HEK293 (cell line): ENCODE measurements around the gene FNDC11.

Experiments used
- BCL11A ChIP-seq: fragments of 450-650 bp; formaldehyde crosslinking; IDR thresholded peaks from 2 replicates; pipeline ENCODE4 v1.5.1; 2016; ENCODE audit warnings: low read depth, missing biosample characterization, missing genetic modification characterization
- HOXA7 ChIP-seq: sonication (generic); formaldehyde crosslinking; IDR thresholded peaks from 2 replicates; pipeline ENCODE4 v1.8.1; 2022; ENCODE audit warnings: missing genetic modification reagents, borderline replicate concordance
- KLF9 ChIP-seq: fragments of 450-650 bp; formaldehyde crosslinking; IDR thresholded peaks from 2 replicates; pipeline ENCODE4 v1.5.1; 2016; ENCODE audit warnings: missing biosample characterization, missing genetic modification characterization, low read depth
- MYNN ChIP-seq: fragments of 450-650 bp; formaldehyde crosslinking; IDR thresholded peaks from 2 replicates; pipeline ENCODE4 v1.5.1; 2016; ENCODE audit warnings: missing biosample characterization, missing genetic modification characterization, borderline replicate concordance
- REPIN1 ChIP-seq: fragments of 450-650 bp; formaldehyde crosslinking; IDR thresholded peaks from 2 replicates; pipeline ENCODE4 v1.5.1; 2017; ENCODE audit warnings: missing biosample characterization, missing genetic modification characterization, low read depth
- SALL2 ChIP-seq: fragments of 450-650 bp; formaldehyde crosslinking; IDR thresholded peaks from 2 replicates; pipeline ENCODE4 v1.5.0; 2017; ENCODE audit warnings: missing biosample characterization, mild to moderate bottlenecking, missing genetic modification characterization, borderline replicate concordance
- SP3 ChIP-seq: fragments of 450-650 bp; formaldehyde crosslinking; IDR thresholded peaks from 2 replicates; pipeline ENCODE4 v1.5.1; 2016; ENCODE audit warnings: missing biosample characterization, missing genetic modification characterization
- WT1 ChIP-seq: fragments of 450-650 bp; formaldehyde crosslinking; IDR thresholded peaks from 2 replicates; pipeline ENCODE4 v1.5.1; 2016; ENCODE audit warnings: missing biosample characterization, missing genetic modification characterization
- YY2 ChIP-seq: fragments of 450-650 bp; formaldehyde crosslinking; IDR thresholded peaks from 2 replicates; pipeline ENCODE4 v1.5.1; 2016; ENCODE audit warnings: missing biosample characterization, missing genetic modification characterization
- ZBTB17 ChIP-seq: fragments of 450-650 bp; formaldehyde crosslinking; IDR thresholded peaks from 2 replicates; pipeline ENCODE4 v1.5.1; 2016; ENCODE audit warnings: missing biosample characterization, missing genetic modification characterization
- ZBTB6 ChIP-seq: fragments of 450-650 bp; formaldehyde crosslinking; IDR thresholded peaks from 2 replicates; pipeline ENCODE4 v1.5.1; 2017; ENCODE audit warnings: missing biosample characterization, missing genetic modification characterization
- ZEB2 ChIP-seq: fragments of 450-650 bp; formaldehyde crosslinking; IDR thresholded peaks from 2 replicates; pipeline ENCODE4 v1.5.1; 2016; ENCODE audit warnings: missing biosample characterization, missing genetic modification characterization
- ZNF112 ChIP-seq: fragments of 450-650 bp; formaldehyde crosslinking; IDR thresholded peaks from 2 replicates; pipeline ENCODE4 v1.5.0; 2017; ENCODE audit warnings: missing biosample characterization, missing genetic modification characterization
- ZNF132 ChIP-seq: fragments of 450-650 bp; formaldehyde crosslinking; IDR thresholded peaks from 2 replicates; pipeline ENCODE4 v1.5.1; 2017; ENCODE audit warnings: missing biosample characterization, missing genetic modification characterization, borderline replicate concordance
- ZNF148 ChIP-seq: fragments of 450-650 bp; formaldehyde crosslinking; IDR thresholded peaks from 2 replicates; pipeline ENCODE4 v1.5.0; 2017; ENCODE audit warnings: missing biosample characterization, missing genetic modification characterization, borderline replicate concordance
- ZNF19 ChIP-seq: fragments of 450-650 bp; formaldehyde crosslinking; IDR thresholded peaks from 2 replicates; pipeline ENCODE4; 2016; ENCODE audit warnings: missing biosample characterization, missing genetic modification characterization, low read depth
- ZNF221 ChIP-seq: fragments of 450-650 bp; formaldehyde crosslinking; IDR thresholded peaks from 2 replicates; pipeline ENCODE4 v1.5.1; 2017; ENCODE audit warnings: missing biosample characterization, missing genetic modification characterization, borderline replicate concordance
- ZNF248 ChIP-seq: fragments of 450-650 bp; formaldehyde crosslinking; IDR thresholded peaks from 2 replicates; pipeline ENCODE4 v1.5.1; 2017; ENCODE audit warnings: missing biosample characterization, missing genetic modification characterization
- ZNF274 ChIP-seq, 2 experiments: fragments of 200-500 bp in 1 of 2; fragments of 450-650 bp in 1 of 2; sonication (Bioruptor generic) in 1 of 2; formaldehyde crosslinking in 1 of 2; IDR thresholded peaks; 2 replicates each; pipeline versions ENCODE4 v1.5.1 to v1.6.1; 2014 to 2016; ENCODE audit warnings: borderline replicate concordance in 1 of 2, inconsistent platforms in 1 of 2, low read length in 1 of 2, missing biosample characterization in 1 of 2, missing genetic modification characterization in 1 of 2
- ZNF302 ChIP-seq: fragments of 450-650 bp; formaldehyde crosslinking; IDR thresholded peaks from 2 replicates; pipeline ENCODE4 v1.5.1; 2016; ENCODE audit warnings: missing biosample characterization, missing genetic modification characterization, low read depth
- ZNF324 ChIP-seq: fragments of 450-650 bp; formaldehyde crosslinking; IDR thresholded peaks from 2 replicates; pipeline ENCODE4 v1.5.1; 2016; ENCODE audit warnings: missing biosample characterization, missing genetic modification characterization
- ZNF394 ChIP-seq: fragments of 450-650 bp; formaldehyde crosslinking; IDR thresholded peaks from 2 replicates; pipeline ENCODE4 v1.5.1; 2016; ENCODE audit warnings: missing biosample characterization, missing genetic modification characterization, mild to moderate bottlenecking, moderate library complexity, borderline replicate concordance
- ZNF416 ChIP-seq: fragments of 450-650 bp; formaldehyde crosslinking; IDR thresholded peaks from 2 replicates; pipeline ENCODE4 v1.5.1; 2016; ENCODE audit warnings: missing biosample characterization, missing genetic modification characterization
- ZNF510 ChIP-seq: fragments of 450-650 bp; formaldehyde crosslinking; IDR thresholded peaks from 2 replicates; pipeline ENCODE4 v1.5.1; 2018; ENCODE audit warnings: mild to moderate bottlenecking, missing genetic modification characterization, missing biosample characterization; ENCODE audit not compliant: insufficient replicate concordance
- ZNF548 ChIP-seq: fragments of 450-650 bp; formaldehyde crosslinking; IDR thresholded peaks from 2 replicates; pipeline ENCODE4 v1.5.1; 2016; ENCODE audit warnings: missing biosample characterization, missing genetic modification characterization
- ZNF558 ChIP-seq: fragments of 450-650 bp; formaldehyde crosslinking; IDR thresholded peaks from 2 replicates; pipeline ENCODE4 v1.5.1; 2016; ENCODE audit warnings: missing biosample characterization, missing genetic modification characterization
- ZNF580 ChIP-seq: fragments of 450-650 bp; formaldehyde crosslinking; IDR thresholded peaks from 2 replicates; pipeline ENCODE4 v1.5.1; 2016; ENCODE audit warnings: missing biosample characterization, missing genetic modification characterization
- ZNF623 ChIP-seq: fragments of 450-650 bp; formaldehyde crosslinking; IDR thresholded peaks from 2 replicates; pipeline ENCODE4 v1.5.1; 2016; ENCODE audit warnings: missing biosample characterization, missing genetic modification characterization
- ZNF664 ChIP-seq: fragments of 450-650 bp; formaldehyde crosslinking; IDR thresholded peaks from 2 replicates; pipeline ENCODE4 v1.5.1; 2016; ENCODE audit warnings: missing biosample characterization, missing genetic modification characterization
- ZNF670 ChIP-seq: fragments of 450-650 bp; formaldehyde crosslinking; IDR thresholded peaks from 2 replicates; pipeline ENCODE4 v1.5.1; 2016; ENCODE audit warnings: missing biosample characterization, missing genetic modification characterization, low read depth
- ZNF830 ChIP-seq: fragments of 450-650 bp; IDR thresholded peaks from 2 replicates; pipeline ENCODE4 v1.5.0; 2018; ENCODE audit warnings: missing biosample characterization, missing genetic modification characterization, low read depth, mild to moderate bottlenecking, moderate library complexity
- ZSCAN16 ChIP-seq: fragments of 450-650 bp; formaldehyde crosslinking; IDR thresholded peaks from 2 replicates; pipeline ENCODE4 v1.5.1; 2016; ENCODE audit warnings: missing biosample characterization, missing genetic modification characterization
- ZSCAN18 ChIP-seq: fragments of 450-650 bp; formaldehyde crosslinking; IDR thresholded peaks from 2 replicates; pipeline ENCODE4 v1.5.1; 2016; ENCODE audit warnings: missing biosample characterization, missing genetic modification characterization
- ZSCAN30 ChIP-seq: fragments of 450-650 bp; IDR thresholded peaks from 2 replicates; pipeline ENCODE4 v1.5.1; 2018; ENCODE audit warnings: missing biosample characterization, mild to moderate bottlenecking, missing genetic modification characterization, moderate library complexity
- ZSCAN4 ChIP-seq: fragments of 450-650 bp; formaldehyde crosslinking; IDR thresholded peaks from 2 replicates; pipeline ENCODE4 v1.5.1; 2017; ENCODE audit warnings: missing biosample characterization, missing genetic modification characterization

Gene FNDC11

DNA sequence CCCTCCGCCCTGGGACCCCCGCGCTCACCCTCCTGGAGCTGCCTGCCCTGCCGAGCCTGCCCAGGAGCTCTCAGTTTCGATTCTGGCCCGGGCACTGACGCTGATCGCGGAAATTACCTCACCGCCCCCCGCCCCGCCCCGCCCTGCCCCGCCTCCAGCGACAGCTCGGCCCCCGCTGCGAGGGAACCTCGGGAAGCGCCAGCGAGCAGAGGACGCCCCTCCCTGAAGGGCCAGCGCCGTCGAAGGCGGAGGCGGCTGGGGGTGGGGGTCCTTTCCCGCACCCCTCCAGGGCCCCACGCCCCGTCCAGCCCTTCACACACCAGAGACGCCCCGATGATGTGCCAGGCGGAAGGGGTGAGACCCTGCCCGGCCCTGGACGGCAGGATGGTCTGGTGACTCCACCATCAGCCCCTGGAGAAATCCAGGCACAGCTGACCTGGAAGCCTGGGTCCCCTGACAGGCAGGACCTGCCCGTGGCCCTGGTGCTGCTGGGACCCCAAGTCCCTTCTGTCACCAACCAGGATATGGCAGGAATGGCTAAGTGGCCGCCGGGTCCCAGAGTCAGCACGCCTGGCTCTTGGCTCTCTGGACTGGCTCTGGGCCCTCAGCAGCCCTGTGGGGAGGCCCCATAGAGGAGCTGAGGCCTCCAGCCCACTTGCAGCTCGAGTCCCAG is 20.3 kb downstream of the FNDC11 start, which contains the start of gene HELZ2 (continued):
- TF ChIP-seq ZNF148 (tag by site-specific recombination) (no peak), ZNF112 (tag by site-specific recombination) (no peak), ZNF830 (tag by site-specific recombination) (no peak), SP3 (tag by site-specific recombination) (peak; percentile 62), ZSCAN18 (tag by site-specific recombination) (no peak), KLF9 (tag by site-specific recombination) (peak; percentile 50; the same call in 1 of the 2 replicates), ZNF324 (tag by site-specific recombination) (no peak), ZNF274 (IDR thresholded peaks at IDR 0.05; ENCODE audit: low read length) (no peak), ZNF274 (tag by site-specific recombination; IDR thresholded peaks at IDR 0.05; ENCODE audit: borderline replicate concordance) (no peak), ZNF670 (tag by site-specific recombination) (no peak), ZEB2 (tag by site-specific recombination) (0 out of 2 replicates have a peak, but pooled peaks have one; percentile 28), ZNF248 (tag by site-specific recombination) (no peak), BCL11A (tag by site-specific recombination) (no peak), YY2 (tag by site-specific recombination) (no peak), ZNF664 (tag by site-specific recombination) (no peak), ZNF19 (no peak), ZSCAN16 (tag by site-specific recombination) (no peak), REPIN1 (tag by site-specific recombination) (no peak), ZNF221 (tag by site-specific recombination) (no peak), WT1 (tag by site-specific recombination) (no peak), ZBTB6 (tag by site-specific recombination) (no peak), ZSCAN4 (tag by site-specific recombination) (no peak), MYNN (no peak), HOXA7 (CRISPR knock-in tag) (no peak), ZNF394 (tag by site-specific recombination) (no peak), ZNF416 (tag by site-specific recombination) (no peak), ZNF558 (tag by site-specific recombination) (no peak), ZSCAN30 (tag by site-specific recombination) (no peak), ZNF302 (tag by site-specific recombination) (no peak), SALL2 (tag by site-specific recombination) (no peak), ZNF510 (no peak), ZNF548 (tag by site-specific recombination) (no peak), ZNF580 (no peak), ZNF623 (tag by site-specific recombination) (no peak), ZBTB17 (tag by site-specific recombination) (peak; percentile 71), ZNF132 (tag by site-specific recombination) (no peak)
